Kidney epithelial cell (primary cell): ENCODE measurements around the gene SPI1. TPM values are rescaled to one million over a fixed set of nuclear protein-coding genes. Genes with fewer than 3 reads are reported as not detected.

Experiments used
- DNase-seq: peaks from one replicate; pipeline ENCODE4 v3.0.0-alpha.2; 2010; ENCODE audit warnings: low read depth
- H3K27me3 ChIP-seq: 2 replicates; pipeline ENCODE4 v1.6.0; 2011; ENCODE audit warnings: low read length; ENCODE audit not compliant: control insufficient read depth, insufficient read depth
- H3K36me3 ChIP-seq: 2 replicates; pipeline ENCODE4 v1.5.1; 2011; ENCODE audit warnings: low read length; ENCODE audit not compliant: control insufficient read depth, insufficient read depth
- H3K4me3 ChIP-seq: 2 replicates; pipeline ENCODE4 v1.5.1; 2011; ENCODE audit warnings: low read depth, mild to moderate bottlenecking, control low read depth, low read length
- total RNA-seq: library from RNA; depleted of rRNA; stranded (reverse); fragments of >200 nt; gene quantifications from 2 replicates; pipeline ENCODE4 v1.2.3, GENCODE V29; 2015
- TF ChIP-seq, protein P1 (sequence below): IDR thresholded peaks from 2 replicates; pipeline ENCODE4 v1.5.1; 2011; ENCODE audit warnings: mild to moderate bottlenecking, moderate library complexity, low read length, control low read depth, inconsistent platforms; ENCODE audit not compliant: insufficient read depth, poor library complexity, severe bottlenecking

The SPI1 gene
- total RNA-seq, 1 donor from 2014 or later: not detected

- no peak for DNase-seq
Measured at GRCh38 chr11:47356129-47356997, 22.0 kb downstream of the SPI1 start.

GRCh38 chr11:47355283-47356128 lies 22.8 kb downstream of the SPI1 start:
- peak overlapping the region; percentile 23 for H3K4me3 ChIP-seq
- H3K36me3 ChIP-seq: no peaks in the 10 kb centered on the region
- no peaks in the 10 kb centered on the region for H3K27me3 ChIP-seq
- TF ChIP-seq, protein P1, sequence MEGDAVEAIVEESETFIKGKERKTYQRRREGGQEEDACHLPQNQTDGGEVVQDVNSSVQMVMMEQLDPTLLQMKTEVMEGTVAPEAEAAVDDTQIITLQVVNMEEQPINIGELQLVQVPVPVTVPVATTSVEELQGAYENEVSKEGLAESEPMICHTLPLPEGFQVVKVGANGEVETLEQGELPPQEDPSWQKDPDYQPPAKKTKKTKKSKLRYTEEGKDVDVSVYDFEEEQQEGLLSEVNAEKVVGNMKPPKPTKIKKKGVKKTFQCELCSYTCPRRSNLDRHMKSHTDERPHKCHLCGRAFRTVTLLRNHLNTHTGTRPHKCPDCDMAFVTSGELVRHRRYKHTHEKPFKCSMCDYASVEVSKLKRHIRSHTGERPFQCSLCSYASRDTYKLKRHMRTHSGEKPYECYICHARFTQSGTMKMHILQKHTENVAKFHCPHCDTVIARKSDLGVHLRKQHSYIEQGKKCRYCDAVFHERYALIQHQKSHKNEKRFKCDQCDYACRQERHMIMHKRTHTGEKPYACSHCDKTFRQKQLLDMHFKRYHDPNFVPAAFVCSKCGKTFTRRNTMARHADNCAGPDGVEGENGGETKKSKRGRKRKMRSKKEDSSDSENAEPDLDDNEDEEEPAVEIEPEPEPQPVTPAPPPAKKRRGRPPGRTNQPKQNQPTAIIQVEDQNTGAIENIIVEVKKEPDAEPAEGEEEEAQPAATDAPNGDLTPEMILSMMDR: peak; percentile 100
- peak; percentile 70 for DNase-seq

More at GRCh38 chr11:47356129-47356997, 22.0 kb downstream of the SPI1 start:
- TF ChIP-seq, protein P1: no peak
- no peaks in the 10 kb centered on the region for H3K27me3 ChIP-seq
- no peak overlapping the region for H3K4me3 ChIP-seq
- no peaks in the 10 kb centered on the region for H3K36me3 ChIP-seq

GRCh38 chr11:47354913-47355282 lies 23.4 kb downstream of the SPI1 start:
- DNase-seq: no peak
- peak overlapping the region; percentile 23 for H3K4me3 ChIP-seq
- TF ChIP-seq, protein P1: no peak
- no peaks in the 10 kb centered on the region for H3K36me3 ChIP-seq
- H3K27me3 ChIP-seq: no peaks in the 10 kb centered on the region

DNA sequence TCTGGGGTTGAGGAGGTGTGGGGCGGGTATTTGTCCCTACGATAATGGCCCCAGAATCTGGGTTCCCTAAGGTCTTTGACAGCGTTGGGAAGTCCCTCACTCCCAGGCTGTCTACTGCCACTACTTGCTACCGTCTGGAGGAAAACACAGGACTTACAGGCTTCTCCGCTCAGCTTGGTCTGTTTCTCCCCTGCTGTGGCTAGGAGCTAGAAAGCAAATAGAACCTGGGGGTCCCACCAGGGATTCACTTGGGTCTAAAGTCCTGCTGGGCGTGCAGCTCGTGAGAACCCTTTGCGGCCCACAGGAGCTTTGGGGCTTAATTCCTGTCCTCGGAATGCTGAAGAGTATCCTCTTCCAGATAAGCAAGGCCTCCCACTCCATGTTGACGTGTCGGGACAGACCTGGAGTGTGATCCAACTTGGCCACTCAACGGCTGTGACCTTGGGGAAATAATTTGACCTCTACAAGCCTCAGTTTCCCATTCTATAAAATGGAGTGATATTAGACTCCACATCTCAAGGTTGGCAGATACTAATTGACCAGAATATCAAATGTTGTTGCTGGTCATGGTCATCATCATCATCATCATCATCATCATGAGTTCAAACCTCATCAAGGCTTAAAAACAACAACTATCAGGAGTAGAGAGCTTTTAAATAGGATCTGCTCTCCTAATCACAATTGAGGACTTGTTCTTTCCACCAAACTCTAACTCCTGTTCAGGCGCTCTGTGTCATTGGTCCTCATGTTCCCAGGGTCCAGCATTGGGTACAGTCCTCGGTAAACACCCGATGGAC lies 24.2 kb downstream of the SPI1 start:
- H3K36me3 ChIP-seq: no peaks in the 10 kb centered on the region
- no peak for DNase-seq
- H3K4me3 ChIP-seq: no peak overlapping the region
- TF ChIP-seq, protein P1: no peak
- H3K27me3 ChIP-seq: no peaks in the 10 kb centered on the region

DNA sequence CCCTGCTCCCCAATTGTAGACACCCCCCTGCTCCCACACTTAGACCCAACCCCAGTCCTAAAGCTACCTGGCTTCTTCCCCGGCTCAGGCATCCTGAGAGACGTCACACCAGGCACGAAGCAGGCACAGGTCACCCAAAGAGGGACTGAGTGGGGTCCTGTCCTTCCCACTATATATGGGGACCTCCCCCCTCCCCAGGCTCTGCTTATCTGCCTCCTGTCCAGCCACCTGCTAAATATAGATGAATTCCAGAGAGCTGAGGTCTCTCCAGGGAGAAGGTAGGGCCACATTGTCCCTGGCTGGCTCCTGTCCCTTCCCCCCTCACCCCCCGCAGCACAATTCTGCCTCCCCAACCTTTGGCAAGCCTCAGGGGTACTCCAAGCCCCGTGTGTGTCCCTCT lies 25.8 kb downstream of the SPI1 start, which contains the start of gene MYBPC3:
Gene MYBPC3, minus strand, starts transcription at position 147 of the 400 bp plus-strand sequence. Its CDS starts 55 bp downstream, at position 92.
- DNase-seq: no peak
- TF ChIP-seq, protein P1: no peak
- peaks cover under 1% of the 10 kb centered on the region for H3K27me3 ChIP-seq
- no peak within 1 kb of the TSS for H3K4me3 ChIP-seq
- no peaks in the 10 kb centered on the region for H3K36me3 ChIP-seq
